HuH-7.5 (cell line): ENCODE measurements around the gene LAMB1.

Experiments
- DNase-seq: peaks from one replicate; pipeline ENCODE4 v3.0.0; 2011; ENCODE audit warnings: low spot score

The LAMB1 gene

DNA sequence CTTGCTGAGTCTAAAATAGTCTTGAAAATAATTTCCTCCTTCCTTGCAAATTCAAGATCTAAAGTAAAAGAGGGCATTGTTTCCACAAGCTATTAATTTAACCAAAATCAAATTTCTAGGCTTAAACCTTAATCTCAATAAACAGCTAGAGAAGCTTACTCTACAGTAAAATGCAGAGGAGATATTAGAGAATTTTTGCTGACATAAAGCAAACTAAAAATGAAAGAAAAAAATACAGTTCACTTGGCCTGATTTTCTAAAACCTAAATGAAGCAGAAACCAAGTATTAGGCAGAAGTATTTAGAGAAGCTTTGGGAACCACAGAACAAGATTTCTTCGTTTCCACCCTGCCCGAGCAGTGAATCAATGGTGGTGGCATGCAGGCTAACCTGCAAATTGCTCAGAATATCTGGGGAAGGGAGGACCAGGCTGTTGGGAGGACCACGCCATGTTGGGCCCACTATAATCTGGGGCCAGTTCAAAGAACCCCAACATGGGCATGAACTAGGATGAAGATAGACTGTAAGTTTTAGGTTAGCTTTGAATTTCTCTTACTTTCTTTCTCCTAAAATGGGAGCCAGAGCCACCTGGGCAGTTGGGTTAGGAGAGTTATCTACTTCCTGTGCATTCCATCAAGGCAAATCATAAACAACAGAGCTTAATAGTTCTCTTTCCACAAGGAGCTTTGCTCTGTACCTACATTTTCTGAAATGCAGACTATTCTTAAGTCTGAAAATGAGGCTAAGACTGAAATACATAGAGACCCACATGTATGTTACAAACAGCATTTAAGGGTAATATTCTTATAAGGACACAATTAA, 4.1 kb downstream of the LAMB1 start:
- DNase-seq, result no peak

- no peak for DNase-seq
Observed at GRCh38 chr7:107998150-107998549, 4.8 kb downstream of the LAMB1 start.

GRCh38 chr7:107996072-107996882, 6.7 kb downstream of the LAMB1 start:
- no peak for DNase-seq

GRCh38 chr7:107995184-107996071, 7.5 kb downstream of the LAMB1 start:
- no peak for DNase-seq

- DNase-seq, result no peak
Observed at GRCh38 chr7:107994421-107995030, 8.4 kb downstream of the LAMB1 start.

- DNase-seq, result no peak
Observed at GRCh38 chr7:107993891-107994291, 9.1 kb downstream of the LAMB1 start.

DNA sequence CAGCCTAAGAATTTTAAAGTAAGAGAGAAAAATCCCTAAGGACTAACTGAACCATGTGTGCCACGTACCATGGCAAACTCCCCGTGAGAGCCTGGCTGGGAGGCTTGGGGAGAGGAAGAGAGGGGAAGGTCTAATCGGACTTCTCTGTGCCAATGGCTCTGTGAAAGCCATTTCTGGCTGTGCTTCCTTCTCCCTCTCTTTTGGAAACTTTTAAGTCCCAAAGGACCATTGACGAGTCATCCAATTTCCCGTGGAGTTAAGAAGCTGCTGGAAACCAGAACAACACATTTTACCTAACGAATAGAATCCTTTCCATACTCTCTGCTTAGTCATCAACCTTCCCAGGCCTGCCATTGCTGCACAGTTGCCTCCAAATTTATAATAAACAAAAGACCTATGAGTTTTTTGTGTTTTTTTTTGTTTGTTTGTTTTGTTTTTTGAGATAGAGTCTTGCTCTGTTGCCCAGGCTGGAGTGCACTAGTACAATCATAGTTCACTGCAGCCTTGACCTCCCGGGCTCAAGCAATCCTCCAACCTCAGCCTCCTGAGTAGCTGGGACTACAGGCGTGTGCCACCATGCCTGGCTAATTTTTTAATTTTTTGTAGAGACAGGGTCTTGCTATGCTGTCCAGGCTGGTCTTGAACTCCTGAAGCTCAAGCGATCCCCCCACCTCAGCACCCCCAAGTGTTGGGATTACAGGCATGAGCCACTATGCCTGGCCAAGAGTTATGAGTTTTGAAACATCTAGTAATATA, 13.2 kb downstream of the LAMB1 start:
- DNase-seq, result no peak

DNA sequence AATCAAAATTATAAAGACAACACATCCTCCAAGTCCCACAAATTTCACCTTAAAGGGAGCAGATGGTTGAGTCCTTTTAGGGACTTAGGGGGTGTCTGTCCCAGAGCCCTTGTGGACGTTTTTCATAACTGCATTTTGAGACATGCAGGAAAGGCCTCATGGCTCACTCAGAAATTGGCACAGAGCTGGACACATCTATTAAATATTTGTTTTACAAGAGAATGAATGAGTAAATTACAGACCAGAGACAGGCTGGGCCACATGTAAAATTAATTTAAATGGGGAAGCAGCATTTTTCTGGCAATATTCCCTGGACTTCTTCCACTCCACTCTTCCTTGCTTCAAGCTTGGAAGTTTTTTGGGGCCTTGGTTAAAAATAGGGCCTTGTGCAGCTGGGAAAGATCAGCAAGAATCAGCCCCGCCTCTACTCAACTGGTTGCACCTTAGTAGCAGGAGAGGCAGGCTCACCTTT, 20.0 kb downstream of the LAMB1 start:
- DNase-seq, result no peak

- no peak for DNase-seq
Observed at GRCh38 chr7:107982042-107982840, 20.7 kb downstream of the LAMB1 start.

- no peak for DNase-seq
Observed at GRCh38 chr7:107981466-107981865, 21.5 kb downstream of the LAMB1 start.

DNA sequence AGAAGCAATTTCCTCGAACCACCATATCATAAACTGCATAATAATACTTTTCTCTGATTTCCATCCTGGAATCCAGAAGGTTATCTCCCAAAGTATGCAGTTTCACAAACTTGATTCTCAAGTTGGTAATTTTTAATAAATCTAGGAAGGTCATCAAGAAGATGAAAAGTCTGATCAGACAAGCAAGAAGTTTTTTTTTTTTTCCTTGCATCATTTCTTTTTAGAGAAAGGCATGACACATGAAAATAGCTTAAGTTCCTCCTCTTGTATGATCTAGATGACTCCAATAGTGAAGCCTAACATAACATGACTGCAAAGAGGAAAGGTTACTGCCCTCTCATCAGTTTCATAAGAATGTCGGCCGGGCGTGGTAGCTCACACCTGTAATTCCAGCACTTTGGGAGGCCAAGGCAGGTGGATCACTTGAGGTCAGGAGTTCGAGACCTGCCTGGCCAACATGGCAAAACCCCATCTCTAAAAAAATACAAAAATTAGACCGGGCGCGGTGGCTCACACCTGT, 22.2 kb downstream of the LAMB1 start:
- no peak for DNase-seq

- no peak for DNase-seq
Observed at GRCh38 chr7:107980171-107980570, 22.8 kb downstream of the LAMB1 start.

GRCh38 chr7:107978815-107979408, 24.0 kb downstream of the LAMB1 start:
- DNase-seq, result no peak

DNA sequence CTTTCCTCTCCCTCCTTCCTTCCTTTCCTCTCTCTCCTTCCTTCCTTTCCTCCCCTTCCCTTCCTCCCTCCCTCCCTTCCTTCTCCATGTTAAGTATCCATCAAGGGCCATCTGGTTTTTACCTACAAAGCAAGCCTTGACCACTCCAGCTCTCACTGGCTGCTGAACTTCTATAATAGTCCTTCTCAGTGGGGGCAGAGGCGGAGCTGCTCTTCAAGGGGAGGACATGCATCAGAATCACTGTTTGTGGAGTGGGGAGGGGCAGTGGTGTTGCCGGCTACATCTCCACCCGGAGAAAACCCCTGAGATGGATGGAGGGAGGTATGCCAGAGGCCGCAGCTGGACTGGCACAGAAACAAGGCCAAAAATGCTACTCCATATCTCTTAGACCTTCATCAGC, 25.9 kb downstream of the LAMB1 start:
- no peak for DNase-seq

DNA sequence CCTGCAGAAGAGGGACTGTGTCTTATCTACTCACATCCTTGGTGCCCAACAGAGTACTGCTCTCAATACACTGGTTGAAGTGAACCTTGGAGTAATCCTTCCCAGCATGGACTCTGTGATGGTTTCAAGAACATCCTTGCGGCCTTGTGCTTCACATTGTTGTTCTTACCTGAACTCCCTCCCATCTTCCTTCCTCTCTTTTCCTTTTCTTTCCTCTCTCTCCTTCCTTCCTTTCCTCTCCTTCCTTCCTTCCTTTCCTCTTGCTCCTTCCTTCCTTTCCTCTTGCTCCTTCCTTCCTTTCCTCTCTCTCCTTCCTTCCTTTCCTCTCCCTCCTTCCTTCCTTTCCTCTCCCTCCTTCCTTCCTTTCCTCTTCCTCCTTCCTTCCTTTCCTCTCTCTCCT, 26.3 kb downstream of the LAMB1 start:
- DNase-seq, result no peak

- DNase-seq, result no peak
Observed at GRCh38 chr7:107975394-107976013, 27.5 kb downstream of the LAMB1 start.

GRCh38 chr7:107973861-107974260, 29.1 kb downstream of the LAMB1 start:
- DNase-seq, result no peak

DNA sequence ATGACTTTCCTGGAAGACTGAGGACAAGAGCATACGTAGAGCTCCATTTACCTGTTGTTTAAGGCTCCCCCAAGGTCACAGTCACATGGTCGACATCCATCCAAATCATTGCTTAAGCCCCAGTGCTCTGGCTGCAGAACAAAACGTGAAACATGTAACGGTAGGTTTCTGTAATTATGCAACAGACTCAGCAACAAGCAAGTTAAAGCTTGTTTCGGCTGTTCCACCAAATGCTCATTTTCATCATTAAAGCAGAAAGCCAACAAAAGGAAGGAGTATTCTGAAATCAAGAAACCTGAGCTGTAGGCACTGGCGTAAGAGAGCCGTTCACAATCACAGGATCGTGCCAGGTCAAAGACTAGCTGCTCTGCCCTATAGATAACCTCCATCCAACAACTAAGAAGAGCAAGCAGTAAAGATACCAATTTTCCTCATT, 30.0 kb downstream of the LAMB1 start:
- no peak for DNase-seq

DNA sequence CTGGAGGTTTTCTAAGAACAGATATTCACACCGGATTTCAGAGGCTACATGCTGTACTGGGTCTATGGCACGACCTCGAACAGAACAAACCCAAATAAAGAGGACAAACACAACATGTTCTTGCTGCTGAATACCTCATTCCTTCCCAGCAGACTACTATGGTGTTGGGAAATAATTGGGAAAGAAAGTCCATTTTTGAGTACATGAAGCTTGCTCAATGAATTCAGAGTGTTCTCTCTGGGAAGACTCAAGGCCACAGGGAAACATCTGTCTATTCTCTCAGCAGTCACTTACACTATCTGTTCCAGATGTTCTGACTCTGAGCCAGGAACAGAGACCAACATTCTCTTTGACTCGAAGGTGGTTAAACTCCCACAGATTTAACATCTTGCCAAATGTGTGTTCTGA, 30.9 kb downstream of the LAMB1 start:
- DNase-seq, result no peak
